ENCODE measurements around the gene TUNAR. TPM values are rescaled to one million over a fixed set of nuclear protein-coding genes. Genes with fewer than 3 reads are reported as not detected.

Gene TUNAR
- total RNA-seq, 1 donor: not detected

GRCh38 chr14:95849761-95850160 lies 26.9 kb upstream of the TUNAR start:
- DNase-seq (ENCODE audit: low read depth): no peak
- H3K4me3 ChIP-seq (ENCODE audit: low read depth, low read length): no peak overlapping the region
- TF ChIP-seq, protein P1, sequence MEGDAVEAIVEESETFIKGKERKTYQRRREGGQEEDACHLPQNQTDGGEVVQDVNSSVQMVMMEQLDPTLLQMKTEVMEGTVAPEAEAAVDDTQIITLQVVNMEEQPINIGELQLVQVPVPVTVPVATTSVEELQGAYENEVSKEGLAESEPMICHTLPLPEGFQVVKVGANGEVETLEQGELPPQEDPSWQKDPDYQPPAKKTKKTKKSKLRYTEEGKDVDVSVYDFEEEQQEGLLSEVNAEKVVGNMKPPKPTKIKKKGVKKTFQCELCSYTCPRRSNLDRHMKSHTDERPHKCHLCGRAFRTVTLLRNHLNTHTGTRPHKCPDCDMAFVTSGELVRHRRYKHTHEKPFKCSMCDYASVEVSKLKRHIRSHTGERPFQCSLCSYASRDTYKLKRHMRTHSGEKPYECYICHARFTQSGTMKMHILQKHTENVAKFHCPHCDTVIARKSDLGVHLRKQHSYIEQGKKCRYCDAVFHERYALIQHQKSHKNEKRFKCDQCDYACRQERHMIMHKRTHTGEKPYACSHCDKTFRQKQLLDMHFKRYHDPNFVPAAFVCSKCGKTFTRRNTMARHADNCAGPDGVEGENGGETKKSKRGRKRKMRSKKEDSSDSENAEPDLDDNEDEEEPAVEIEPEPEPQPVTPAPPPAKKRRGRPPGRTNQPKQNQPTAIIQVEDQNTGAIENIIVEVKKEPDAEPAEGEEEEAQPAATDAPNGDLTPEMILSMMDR (IDR thresholded peaks at IDR 0.05; ENCODE audit: insufficient read depth, low read length): no peak

DNA sequence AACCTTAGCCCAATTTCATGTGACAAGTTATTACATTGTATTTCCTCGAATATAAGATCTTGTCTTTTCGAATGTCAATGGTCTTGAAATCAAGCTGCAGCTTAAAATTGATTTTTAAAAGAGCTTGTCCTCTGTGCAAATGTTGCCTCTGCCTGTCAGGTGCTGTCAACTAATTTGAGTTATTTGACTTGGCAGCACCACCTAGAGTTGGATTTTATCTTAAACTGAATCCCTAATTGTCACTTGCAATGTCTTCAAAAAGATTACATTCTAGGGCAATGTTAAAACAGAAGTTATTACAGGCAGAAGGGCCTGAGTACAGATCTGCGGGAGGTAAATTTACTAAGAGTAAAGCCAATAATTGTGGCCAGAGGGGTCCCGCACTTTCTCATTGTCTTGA lies 26.2 kb upstream of the TUNAR start:
- no peak overlapping the region for H3K4me3 ChIP-seq (ENCODE audit: low read depth, low read length)
- no peak for DNase-seq (ENCODE audit: low read depth)
- TF ChIP-seq, protein P1 (IDR thresholded peaks at IDR 0.05; ENCODE audit: insufficient read depth, low read length): no peak

GRCh38 chr14:95855606-95856005 lies 21.0 kb upstream of the TUNAR start:
- TF ChIP-seq, protein P1 (IDR thresholded peaks at IDR 0.05; ENCODE audit: insufficient read depth, low read length): no peak
- H3K4me3 ChIP-seq (ENCODE audit: low read depth, low read length): no peak overlapping the region
- no peak for DNase-seq (ENCODE audit: low read depth)

DNA sequence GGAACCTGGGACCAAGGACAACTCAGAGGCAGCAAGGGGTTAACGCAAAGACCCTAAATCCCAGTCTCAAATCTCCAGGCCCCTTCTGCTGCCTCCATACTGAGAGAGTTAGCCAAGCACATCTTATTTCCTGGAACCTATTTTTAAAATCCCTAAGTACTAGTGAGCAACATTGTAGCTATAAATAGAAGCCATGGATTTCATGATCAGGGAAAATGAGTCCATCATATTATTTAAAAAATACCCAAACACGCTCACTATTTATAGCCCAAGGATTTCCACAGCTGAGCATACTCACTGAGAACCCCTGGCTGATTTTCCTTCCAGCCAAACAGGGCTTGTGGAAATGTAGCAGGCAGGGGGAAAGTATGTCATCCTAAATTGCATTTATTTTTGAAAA lies 19.4 kb upstream of the TUNAR start:
- DNase-seq (ENCODE audit: low read depth): no peak
- no peak overlapping the region for H3K4me3 ChIP-seq (ENCODE audit: low read depth, low read length)
- TF ChIP-seq, protein P1 (IDR thresholded peaks at IDR 0.05; ENCODE audit: insufficient read depth, low read length): no peak

DNA sequence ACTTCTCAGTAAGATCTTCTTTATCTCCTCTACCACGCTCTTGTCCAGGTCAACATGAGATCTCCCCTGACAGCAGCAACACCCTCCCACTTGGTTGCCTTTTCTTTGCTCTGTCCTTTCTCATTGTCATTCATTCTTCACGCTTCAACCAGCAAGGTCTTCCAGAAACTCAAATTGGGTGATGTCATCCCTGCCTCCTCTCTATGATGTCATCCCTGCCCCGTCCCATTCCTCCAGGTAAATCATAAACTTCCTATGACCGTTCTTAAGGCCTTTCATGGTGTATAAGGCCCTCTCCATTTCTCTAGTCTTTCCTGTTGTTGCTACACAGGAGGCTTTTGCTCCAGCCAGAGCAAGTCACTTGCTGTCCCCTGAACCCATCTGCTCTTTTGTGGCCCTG lies 17.7 kb upstream of the TUNAR start:
- no peak for DNase-seq (ENCODE audit: low read depth)
- TF ChIP-seq, protein P1 (IDR thresholded peaks at IDR 0.05; ENCODE audit: insufficient read depth, low read length): no peak
- no peak overlapping the region for H3K4me3 ChIP-seq (ENCODE audit: low read depth, low read length)

DNA sequence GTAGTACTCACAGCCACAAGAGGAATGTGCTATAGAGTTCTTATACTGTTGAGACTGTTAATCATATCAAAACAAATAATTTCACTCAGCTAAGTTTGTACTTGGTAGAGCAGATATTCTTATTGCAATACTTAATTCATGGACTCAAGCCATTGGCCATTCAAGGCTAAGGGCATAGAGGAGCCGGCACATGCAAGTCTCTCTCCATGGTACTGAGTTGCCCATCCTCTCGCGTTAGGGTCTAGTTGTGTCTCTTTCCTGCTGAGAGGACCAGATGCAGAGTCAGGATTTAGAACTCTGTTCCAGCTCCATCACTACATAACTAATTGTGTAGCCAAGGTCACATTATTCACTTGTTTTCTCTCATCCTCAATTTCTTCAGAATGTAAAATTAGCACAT lies 14.4 kb upstream of the TUNAR start:
- TF ChIP-seq, protein P1 (IDR thresholded peaks at IDR 0.05; ENCODE audit: insufficient read depth, low read length): no peak
- H3K4me3 ChIP-seq (ENCODE audit: low read depth, low read length): no peak overlapping the region
- no peak for DNase-seq (ENCODE audit: low read depth)

- TF ChIP-seq, protein P1 (IDR thresholded peaks at IDR 0.05; ENCODE audit: insufficient read depth, low read length): no peak
Measured at GRCh38 chr14:95863295-95863694, 13.3 kb upstream of the TUNAR start.

More at GRCh38 chr14:95863295-95863694, 13.3 kb upstream of the TUNAR start:
- no peak for DNase-seq (ENCODE audit: low read depth)
- no peak overlapping the region for H3K4me3 ChIP-seq (ENCODE audit: low read depth, low read length)
